Stimulated activated CD4-positive, alpha-beta T cell treated with anti-CD3 and anti-CD28 coated beads, Interleukin-1b, Interleukin-23, amount 100 ng/mL, for 48 hours (primary cell): ENCODE results near the gene BBIP1.

ENCODE experiments used
- DNase-seq: peaks from one replicate; pipeline ENCODE4 v3.0.0-alpha.2; 2020

Gene BBIP1

DNA sequence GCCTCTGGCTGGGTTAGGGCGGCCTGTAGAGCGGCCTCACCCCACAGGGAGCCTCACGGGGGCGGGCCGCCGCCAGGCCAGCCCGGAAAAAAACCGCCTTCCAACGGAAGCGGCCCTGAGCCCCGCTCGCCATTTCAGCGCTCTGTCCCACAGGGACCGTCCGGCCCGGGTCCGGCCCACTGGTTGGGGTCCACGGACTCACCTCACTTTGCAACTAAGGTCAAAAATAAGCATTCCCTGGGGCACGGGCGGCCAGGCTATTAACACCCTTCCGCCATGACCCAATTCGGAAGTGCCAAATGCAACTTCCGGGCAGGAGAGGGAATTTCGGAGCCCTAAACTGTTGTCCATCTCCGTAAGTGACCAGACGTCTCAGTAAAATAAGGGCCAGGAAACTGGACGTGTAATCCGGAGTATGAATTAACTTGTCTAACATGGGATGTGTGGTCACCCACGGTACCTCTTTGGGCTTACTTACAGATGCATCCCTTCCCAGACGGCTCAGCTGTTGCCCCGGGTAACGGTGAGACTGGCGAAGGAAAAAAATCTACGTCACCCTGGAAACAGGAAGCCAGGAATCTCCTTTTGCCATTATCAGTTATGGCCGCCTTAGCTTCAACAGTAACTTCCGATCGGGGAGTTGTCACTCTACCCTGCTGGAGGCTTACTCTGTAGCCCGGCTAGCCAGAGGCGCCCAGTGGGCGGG is at the start of gene BBIP1:
TSS of gene BBIP1 (minus strand) at position 538 of the 706 bp plus-strand sequence. CDS start 1,023 bp downstream, outside the sequence.
- DNase-seq = no peak

- DNase-seq = no peak
Measured at GRCh38 chr10:110967645-110968044, 48.7 kb upstream of the BBIP1 start.

DNA sequence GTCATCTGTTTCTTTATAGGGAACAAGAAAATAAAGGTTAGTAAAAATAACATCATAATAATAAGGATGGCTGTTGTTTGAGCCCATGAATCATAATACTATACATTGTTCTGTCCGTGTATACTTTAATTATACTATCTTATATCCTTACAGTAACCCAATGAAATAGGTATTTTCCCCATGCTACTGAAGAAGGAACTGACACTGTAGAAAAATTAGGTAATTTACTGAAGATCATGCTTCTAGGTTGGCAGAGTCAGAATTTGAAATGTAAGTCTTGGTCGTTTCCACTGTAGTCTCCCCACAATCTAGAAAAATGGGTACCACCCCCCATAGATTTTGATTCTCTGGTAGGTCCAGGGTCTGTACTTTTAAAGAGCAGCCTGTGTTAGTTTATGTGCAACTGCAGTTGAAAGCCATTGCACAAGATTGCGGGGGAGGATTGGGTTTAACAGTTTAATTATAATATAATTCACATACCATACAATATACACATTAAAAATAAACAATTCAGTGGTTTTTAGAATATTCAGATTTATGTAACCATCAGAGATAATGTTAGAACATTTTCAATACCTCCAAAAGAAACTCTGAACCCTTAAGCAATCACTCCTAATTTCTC is 48.1 kb upstream of the BBIP1 start:
- DNase-seq = no peak

DNA sequence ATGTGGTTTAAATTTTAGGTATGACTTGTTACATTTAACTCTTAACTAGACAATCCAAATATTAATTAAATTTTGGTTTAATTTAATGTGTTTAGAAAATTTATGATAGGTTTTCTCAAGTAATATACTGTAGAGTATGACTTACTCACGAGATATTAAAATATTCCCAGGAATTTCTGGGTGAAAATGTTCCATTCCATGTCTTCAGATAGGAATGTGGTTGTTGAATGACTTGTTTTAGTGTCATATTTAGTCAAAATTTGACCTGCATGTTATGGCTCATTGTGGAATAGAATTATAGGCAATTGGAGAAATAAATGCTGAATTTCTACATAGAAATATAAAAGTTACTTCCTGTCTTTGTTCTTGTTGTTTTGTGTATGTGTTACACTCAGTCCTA is 47.2 kb upstream of the BBIP1 start:
- no peak for DNase-seq

DNA sequence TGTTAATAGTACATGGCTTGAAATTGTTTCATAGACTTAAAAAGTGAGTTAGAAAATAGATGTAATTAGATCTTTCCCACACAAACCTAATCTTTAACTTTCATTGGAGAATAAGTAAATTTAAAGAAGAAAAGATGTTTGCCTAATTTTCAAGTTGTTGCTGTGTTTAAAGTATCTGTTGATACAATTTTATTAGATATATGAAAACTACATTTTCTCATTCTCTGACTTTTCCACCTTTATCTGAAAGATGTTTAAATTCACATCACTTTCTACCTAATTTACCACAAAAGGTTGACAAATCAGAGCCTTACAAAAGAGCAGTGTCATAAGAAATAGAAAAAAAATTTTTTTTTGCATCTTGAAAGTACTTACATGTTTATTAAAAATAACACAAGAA is 46.2 kb upstream of the BBIP1 start:
- DNase-seq = no peak

- no peak for DNase-seq
Measured at GRCh38 chr10:110964681-110965080, 45.7 kb upstream of the BBIP1 start.

DNA sequence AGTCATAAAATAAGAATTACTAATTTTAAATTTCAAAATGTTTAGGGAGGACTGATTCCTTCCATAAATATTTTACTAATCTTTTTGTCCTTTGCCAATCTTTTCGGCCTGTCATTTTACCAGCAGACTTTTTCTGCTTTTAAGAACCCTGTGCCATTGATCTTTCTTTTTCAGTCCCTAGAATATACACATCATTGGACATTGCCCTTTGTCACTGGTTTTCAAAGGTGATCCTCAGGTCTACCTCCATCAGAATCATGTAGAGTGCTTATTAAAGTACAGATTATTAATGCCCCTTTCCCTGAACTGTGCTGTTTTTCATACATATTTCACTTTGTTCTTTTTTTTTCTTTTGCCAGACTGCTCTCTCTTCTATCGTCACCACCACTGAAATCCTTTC is 44.2 kb upstream of the BBIP1 start:
- no peak for DNase-seq

GRCh38 chr10:110962443-110962842 is 43.5 kb upstream of the BBIP1 start:
- DNase-seq = no peak

DNA sequence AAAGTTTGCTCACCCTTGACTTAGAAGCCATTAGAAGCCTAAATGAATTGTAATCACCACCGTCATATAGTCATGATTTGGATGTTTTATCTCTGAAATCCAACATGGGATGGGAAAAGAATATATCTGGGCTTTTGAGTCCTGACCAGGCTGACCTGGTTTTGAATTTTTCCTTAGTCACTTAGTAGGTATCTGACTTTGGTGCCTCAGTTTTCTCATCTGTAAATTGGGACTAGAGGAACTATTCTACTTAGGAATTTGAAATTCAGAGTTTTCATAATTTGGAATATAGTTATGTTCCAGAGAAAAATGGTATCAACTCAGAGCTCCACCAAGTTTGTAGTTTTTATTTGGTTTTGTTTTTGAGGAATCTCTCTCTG is 41.3 kb upstream of the BBIP1 start:
- no peak for DNase-seq

GRCh38 chr10:110959379-110960332 is 40.7 kb upstream of the BBIP1 start:
- no peak for DNase-seq

- DNase-seq = no peak
Measured at GRCh38 chr10:110957606-110958005, 38.6 kb upstream of the BBIP1 start.

- no peak for DNase-seq
Measured at GRCh38 chr10:110951381-110951780, 32.4 kb upstream of the BBIP1 start.

DNA sequence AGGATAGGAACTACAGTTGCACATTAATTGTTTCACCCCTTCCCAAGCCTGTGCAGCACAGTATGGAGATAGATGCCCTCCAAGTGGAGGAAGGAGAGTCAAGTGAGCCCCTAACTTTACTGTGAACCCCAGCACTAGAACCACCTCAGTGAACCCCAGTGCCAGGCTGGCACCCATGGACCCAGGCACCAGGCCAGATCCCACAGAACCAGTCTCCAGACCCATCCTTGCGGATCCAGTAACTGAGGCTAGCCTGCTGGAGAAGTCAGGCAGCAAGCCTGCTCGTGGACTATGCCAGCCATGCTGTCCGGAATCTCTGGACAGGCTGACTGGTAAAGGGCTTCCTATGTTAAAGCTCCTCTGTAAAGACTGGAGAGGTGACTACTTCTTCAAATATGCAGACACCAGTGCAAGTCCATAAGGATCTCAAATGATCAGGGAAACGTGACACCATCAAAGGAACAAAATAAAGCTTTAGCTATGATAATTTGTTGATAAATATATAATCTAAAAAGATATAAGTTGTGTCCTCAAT is 28.1 kb upstream of the BBIP1 start:
- DNase-seq = no peak

- no peak for DNase-seq
Measured at GRCh38 chr10:110946496-110946895, 27.5 kb upstream of the BBIP1 start.

DNA sequence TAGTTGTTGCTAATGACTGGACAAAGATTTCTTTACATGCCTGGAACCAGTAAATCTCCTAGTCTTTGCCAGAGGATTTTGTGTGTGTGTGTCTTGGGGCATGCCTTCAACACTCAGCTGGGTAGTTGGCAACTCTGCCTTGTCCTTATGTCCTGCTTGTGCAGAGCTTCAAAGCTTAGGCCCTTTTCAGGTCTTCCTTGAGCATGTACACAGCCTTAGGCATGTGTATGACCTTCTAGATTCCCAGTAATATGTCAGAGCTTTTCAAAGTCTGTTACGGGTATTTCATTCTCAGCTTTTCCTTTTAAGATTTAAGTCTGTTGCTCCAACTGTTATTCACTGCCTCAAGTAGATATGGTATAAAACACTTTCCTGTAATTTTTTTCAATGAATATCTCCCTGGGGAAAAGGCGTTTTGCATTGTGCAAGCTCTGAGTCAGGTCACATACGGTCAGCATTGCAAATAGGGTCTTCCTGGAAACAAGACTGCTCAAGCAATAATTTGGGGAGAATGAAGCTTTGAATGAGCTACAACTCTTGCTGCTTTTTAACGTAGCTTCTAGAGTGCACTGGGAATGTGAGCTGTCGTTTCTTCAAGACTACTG is 25.9 kb upstream of the BBIP1 start:
- no peak for DNase-seq

GRCh38 chr10:110939419-110939818 is 20.4 kb upstream of the BBIP1 start:
- no peak for DNase-seq

DNA sequence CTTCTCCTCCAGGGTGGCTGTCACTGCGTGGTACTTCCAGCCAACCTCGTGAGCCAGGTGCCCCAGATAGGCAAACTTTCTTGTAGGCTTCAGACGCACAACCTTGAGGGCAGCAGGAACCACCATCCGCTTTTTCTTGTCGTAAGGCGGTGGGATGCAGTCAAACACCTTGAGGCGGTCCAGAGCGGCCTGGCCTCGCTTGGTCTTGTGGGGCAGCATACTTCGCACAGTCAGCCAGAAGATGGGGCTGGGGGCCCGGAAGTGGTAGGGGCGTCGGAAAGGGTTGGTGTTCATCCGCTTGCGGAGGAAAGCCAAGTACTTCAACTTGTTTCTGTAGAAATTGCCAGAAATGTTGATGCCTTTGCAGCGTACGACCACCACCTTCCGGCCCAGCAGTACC is 17.8 kb upstream of the BBIP1 start:
- DNase-seq = no peak

DNA sequence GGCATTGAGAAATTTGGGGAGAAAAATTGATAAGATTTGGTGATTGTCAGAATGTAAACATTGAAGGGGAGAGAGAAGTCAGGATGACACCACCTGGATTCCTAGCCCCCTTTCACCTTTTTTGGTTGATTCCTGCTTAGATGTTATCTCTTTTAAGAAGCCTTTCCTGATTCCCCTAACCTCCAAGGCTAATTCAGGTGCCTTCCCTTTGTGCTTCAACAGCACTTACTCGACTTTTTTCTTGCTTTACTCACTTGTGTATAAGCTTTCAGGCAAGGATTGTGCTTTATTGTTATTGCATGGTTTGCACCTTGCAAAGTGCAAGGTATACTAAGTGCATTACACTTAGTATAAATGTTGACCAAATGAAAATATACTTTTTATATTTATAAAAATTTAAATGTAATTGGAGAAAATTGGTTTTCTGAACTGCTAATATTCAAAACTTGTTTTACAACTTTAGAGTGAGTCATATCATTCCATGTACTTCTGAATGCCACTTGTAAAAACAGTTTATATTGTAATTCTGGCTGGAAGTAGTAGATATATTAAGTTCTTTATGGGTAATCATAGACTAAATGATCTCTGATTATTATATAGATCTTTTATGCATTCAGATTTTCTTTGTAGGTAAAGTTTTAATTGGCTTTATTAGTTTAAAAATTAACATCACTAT is 13.7 kb upstream of the BBIP1 start:
- no peak for DNase-seq

DNA sequence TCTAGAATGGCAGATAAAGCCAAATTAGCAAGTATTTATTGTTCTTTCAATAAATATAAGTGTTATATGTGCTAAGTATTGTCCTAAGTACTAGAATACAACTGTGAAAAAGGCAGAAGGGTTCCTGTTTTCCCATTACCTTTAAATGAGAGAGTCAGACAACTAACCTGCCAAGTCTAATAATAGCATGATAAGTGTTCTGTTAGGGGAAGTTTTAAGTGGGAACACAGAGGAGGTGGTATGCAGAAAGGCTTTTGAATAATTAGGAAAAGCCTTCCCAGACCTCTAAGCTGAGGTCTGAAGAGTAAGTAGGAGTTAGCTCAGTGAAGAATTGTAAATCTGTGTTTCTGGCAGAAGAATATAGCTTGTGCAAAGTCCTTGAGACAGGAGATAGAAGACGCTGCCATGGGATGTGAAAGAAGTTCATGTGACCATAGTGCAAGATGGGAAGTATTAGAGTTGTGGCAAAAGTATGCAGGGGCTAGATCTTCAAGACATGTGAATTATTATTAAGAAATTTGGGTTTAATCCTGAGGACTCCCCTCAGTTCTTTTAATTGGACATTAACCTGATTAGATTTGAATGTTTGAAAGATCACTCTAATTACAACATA is 12.9 kb upstream of the BBIP1 start:
- DNase-seq = no peak

DNA sequence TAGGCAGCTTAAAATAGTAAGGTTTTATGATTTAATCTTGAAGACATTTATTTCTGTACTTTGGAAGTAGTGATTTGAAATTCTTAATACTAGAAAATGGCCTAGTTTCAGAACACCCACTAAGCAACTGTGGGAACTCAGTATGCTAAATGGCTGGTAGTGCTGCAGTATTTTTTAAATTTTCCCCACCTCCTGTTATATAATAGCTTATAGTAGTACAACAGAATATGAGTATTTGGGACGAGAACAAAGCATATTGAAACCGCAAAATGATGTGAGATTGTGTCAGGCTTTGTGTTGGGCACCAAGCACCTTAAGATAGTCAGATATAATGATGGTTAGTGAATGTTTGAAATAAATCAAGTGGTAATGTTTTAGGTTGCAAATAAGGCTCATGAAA is 8.5 kb upstream of the BBIP1 start:
- no peak for DNase-seq

- no peak for DNase-seq
Measured at GRCh38 chr10:110923856-110924493, 5.0 kb upstream of the BBIP1 start.
